MCF 10A (cell line): ENCODE measurements around the gene SLC5A2. TPM values are rescaled to one million over a fixed set of nuclear protein-coding genes. Genes with fewer than 3 reads are reported as not detected.

Experiments used
- BruUV-seq: library from RNA; stranded (reverse); fragments of 400-500 nt; replicated peaks from 2 replicates; lab custom pipeline; 2021; lab: Mats Ljungman, UMichigan
- CTCF ChIA-PET: fragments of 300-600 bp; sonication (Branson Sonifier 250); formaldehyde crosslinking; extraction: SDS; loops from one replicate; lab custom pipeline; 2021; ENCODE audit warnings: antibody characterized with exemption, inconsistent platforms; lab: Yijun Ruan, JAX
- POLR2A ChIA-PET: fragments of 300-600, 350-650 bp; sonication (Branson Sonifier 250); formaldehyde crosslinking; extraction: SDS; loops from one replicate; lab custom pipeline; 2020; ENCODE audit warnings: antibody characterized with exemption, inconsistent platforms; lab: Yijun Ruan, JAX
- DNase-seq: peaks from one replicate; pipeline ENCODE4 v3.0.0-alpha.2; 2018; ENCODE audit not compliant: unreplicated experiment
- H3K27ac Mint-ChIP-seq: one replicate; pipeline ENCODE4 v1.8.0; 2022; ENCODE audit warnings: mild to moderate bottlenecking, low read depth, mixed read lengths; ENCODE audit not compliant: unreplicated experiment
- H3K27me3 Mint-ChIP-seq: one replicate; pipeline ENCODE4 v1.8.0; 2022; ENCODE audit warnings: mixed read lengths; ENCODE audit not compliant: insufficient read depth, unreplicated experiment
- H3K36me3 Mint-ChIP-seq: one replicate; pipeline ENCODE4 v1.8.0; 2022; ENCODE audit warnings: mild to moderate bottlenecking, moderate library complexity, mixed read lengths; ENCODE audit not compliant: insufficient read depth, unreplicated experiment
- H3K4me1 Mint-ChIP-seq: one replicate; pipeline ENCODE4 v1.8.0; 2022; ENCODE audit warnings: mixed read lengths; ENCODE audit not compliant: insufficient read depth, unreplicated experiment
- H3K4me3 Mint-ChIP-seq: one replicate; pipeline ENCODE4 v1.8.0; 2022; ENCODE audit warnings: mild to moderate bottlenecking, moderate library complexity, mixed read lengths; ENCODE audit not compliant: unreplicated experiment
- H3K9me3 Mint-ChIP-seq: one replicate; pipeline ENCODE4 v1.8.0; 2022; ENCODE audit warnings: mixed read lengths; ENCODE audit not compliant: unreplicated experiment
- CTCF ChIP-seq: fragments of 200-600 bp; IDR thresholded peaks from one replicate; pipeline ENCODE4 v1.8.0; 2022; ENCODE audit warnings: antibody characterized with exemption, mild to moderate bottlenecking; ENCODE audit not compliant: unreplicated experiment
- intact Hi-C: fragments of 100-400 bp; cut with micrococcal nuclease; formaldehyde crosslinking; loops from 2 replicates; pipeline ENCODE4 v1.14.1; 2022
- total RNA-seq: library from RNA; stranded (reverse); gene quantifications from 2 replicates; pipeline ENCODE4 v1.2.3, GENCODE V29; 2022

Gene SLC5A2
- total RNA-seq, 1 experiment from 2014 or later, result not detected

- Mint-ChIP-seq H3K4me3 (no peak overlapping the region), H3K27ac (no peak overlapping the region), H3K36me3 (peaks cover 31% of the 10 kb centered on the region), H3K27me3 (no peaks in the 10 kb centered on the region), H3K4me1 (no peaks in the 10 kb centered on the region), H3K9me3 (no peaks in the 10 kb centered on the region)
- TF ChIP-seq CTCF, result no peak
- ChIA-PET POLR2A (interaction anchor here (1.2 kb wide), 1 partner anchor 9 kb away, joined by 3 read pairs; no protein-coding TSS in a partner anchor), CTCF (interaction anchor here (2.1 kb wide), 1 partner anchor 36 kb away, joined by 8 read pairs; no protein-coding TSS in a partner anchor)
- no TSS peak for BruUV-seq
- no peak for DNase-seq
- intact Hi-C loops, result no loop called here
Measured at GRCh38 chr16:31496670-31497069, 13.7 kb downstream of the SLC5A2 start.

GRCh38 chr16:31498493-31498892 lies 15.6 kb downstream of the SLC5A2 start:
- ChIA-PET CTCF (interaction anchor here (0.6 to 2.1 kb wide), 7 partner anchors 20 to 743 kb away, joined by 3 to 8 read pairs (median 3); no protein-coding TSS in a partner anchor), POLR2A (interaction anchor here (2.0 kb wide), 1 partner anchor 10 kb away, joined by 15 read pairs; the partner anchor contains the start of gene RUSF1)
- peaks cover 31% of the 10 kb centered on the region for H3K36me3 Mint-ChIP-seq
- no peak for TF ChIP-seq CTCF
- H3K27me3 Mint-ChIP-seq, result no peaks in the 10 kb centered on the region
- no peaks in the 10 kb centered on the region for H3K4me1 Mint-ChIP-seq
- intact Hi-C loops, result no loop called here
- no TSS peak for BruUV-seq
- H3K27ac Mint-ChIP-seq, result no peak overlapping the region
- no peak overlapping the region for H3K4me3 Mint-ChIP-seq
- DNase-seq, result no peak
- no peaks in the 10 kb centered on the region for H3K9me3 Mint-ChIP-seq

GRCh38 chr16:31499928-31500327 lies 17.0 kb downstream of the SLC5A2 start:
- Mint-ChIP-seq H3K27ac (no peak overlapping the region), H3K36me3 (peaks cover 29% of the 10 kb centered on the region), H3K9me3 (no peaks in the 10 kb centered on the region), H3K27me3 (no peaks in the 10 kb centered on the region), H3K4me3 (no peak overlapping the region), H3K4me1 (no peaks in the 10 kb centered on the region)
- intact Hi-C loops, result no loop called here
- no peak for DNase-seq
- TF ChIP-seq CTCF, result no peak
- ChIA-PET CTCF (interaction anchor here (0.6 kb wide), 1 partner anchor 9 kb away, joined by 3 read pairs; no protein-coding TSS in a partner anchor), POLR2A (interaction anchor here (2.0 kb wide), 1 partner anchor 8 kb away, joined by 15 read pairs; the partner anchor contains the start of gene RUSF1)
- no TSS peak for BruUV-seq

GRCh38 chr16:31501226-31501965 lies 18.5 kb downstream of the SLC5A2 start:
- no TSS peak for BruUV-seq
- Mint-ChIP-seq H3K27me3 (no peaks in the 10 kb centered on the region), H3K9me3 (no peaks in the 10 kb centered on the region), H3K4me3 (no peak overlapping the region), H3K4me1 (no peaks in the 10 kb centered on the region), H3K36me3 (peaks cover 22% of the 10 kb centered on the region), H3K27ac (no peak overlapping the region)
- no peak for TF ChIP-seq CTCF
- no peak for DNase-seq
- POLR2A ChIA-PET, result interaction anchor here (0.6 kb wide), 1 partner anchor 344 kb away, joined by 5 read pairs; no protein-coding TSS in a partner anchor
- intact Hi-C loops, result no loop called here
- CTCF ChIA-PET, result interaction anchor here (0.9 to 2.0 kb wide), 3 partner anchors 41 to 192 kb away, joined by 3 to 6 read pairs (median 4); no protein-coding TSS in a partner anchor
